8988T (cell line): Measurements from ENCODE around the gene C1QTNF8.

Experiments
- DNase-seq: peaks from one replicate; pipeline ENCODE4 v3.0.0; 2011

The C1QTNF8 gene

GRCh38 chr16:1055557-1055924 is 40.5 kb downstream of the C1QTNF8 start:
- DNase-seq = no peak

- peak; percentile 89 for DNase-seq
Observed at GRCh38 chr16:1054660-1055556, 41.1 kb downstream of the C1QTNF8 start.

DNA sequence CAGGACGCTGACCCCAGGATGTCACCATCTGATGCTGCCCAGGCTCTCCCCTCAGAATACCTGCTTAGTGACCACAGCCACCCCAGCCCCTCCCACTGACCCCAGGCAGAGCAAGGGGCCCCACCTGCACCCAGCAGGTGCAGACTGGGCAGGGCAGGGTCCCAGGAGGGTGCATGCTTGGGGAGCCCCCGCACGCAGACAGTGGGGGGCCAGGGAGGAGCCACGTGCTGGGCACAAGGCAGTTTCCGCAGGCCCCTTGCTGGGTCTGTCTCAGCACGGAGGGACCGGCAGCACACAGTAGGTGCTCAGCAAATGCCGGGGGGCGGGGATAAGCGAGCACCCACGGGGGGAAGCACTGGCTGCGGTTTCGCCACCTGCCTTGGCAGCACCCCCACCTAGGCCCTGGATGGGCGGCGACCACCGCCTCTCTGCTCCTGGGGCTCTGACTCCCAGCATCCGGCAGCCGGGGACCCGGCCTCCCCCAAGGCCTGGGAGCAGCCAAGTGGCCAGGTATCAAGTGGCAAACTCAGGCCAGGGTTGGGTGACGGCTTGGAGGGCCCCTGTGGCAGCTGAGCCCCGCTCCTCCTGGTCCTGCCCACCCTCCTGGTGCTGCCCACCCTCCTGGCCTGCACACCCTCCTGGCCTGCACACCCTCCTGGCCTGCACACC is 42.2 kb downstream of the C1QTNF8 start:
- DNase-seq = no peak

GRCh38 chr16:1053121-1053521 is 42.9 kb downstream of the C1QTNF8 start:
- DNase-seq = no peak

DNA sequence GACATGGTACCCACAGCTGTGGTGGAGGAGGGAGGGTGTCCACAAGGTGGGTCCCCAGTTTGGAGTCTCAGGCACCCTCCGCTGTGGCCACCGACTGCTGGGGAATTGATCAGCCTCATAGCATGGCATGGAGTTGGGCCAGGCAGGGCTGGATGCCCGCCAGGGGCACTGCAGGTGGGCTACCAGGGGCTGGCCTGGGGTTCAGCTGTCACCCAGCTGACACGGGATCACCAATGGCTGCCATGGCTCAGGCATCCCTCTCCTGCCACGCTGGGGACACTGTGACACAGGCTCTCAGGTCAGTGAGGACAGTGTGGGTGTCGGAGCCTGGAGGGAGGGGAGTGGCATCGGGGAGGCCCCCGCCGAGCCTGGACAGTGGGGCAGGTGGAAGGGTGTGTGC is 43.3 kb downstream of the C1QTNF8 start:
- no peak for DNase-seq

DNA sequence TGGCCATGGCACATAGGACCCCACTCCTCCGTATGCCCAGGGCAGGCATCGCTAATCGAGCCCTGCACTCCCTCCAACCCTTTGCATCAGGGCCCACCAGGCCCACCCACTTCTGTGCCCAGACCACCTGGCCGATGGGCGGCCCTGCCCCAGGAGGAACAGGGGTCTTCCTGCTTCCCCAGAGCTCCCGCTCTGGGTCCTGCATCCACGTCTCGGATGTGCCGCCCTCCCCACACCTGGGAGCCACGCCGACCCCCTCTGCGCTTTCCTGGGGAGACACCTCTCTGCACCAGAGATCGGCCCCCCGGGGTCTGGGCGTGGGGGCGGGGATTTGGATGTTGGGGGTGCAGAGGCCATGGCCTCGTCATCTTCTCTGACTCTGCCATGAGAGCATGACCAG is 44.6 kb downstream of the C1QTNF8 start:
- no peak for DNase-seq

DNA sequence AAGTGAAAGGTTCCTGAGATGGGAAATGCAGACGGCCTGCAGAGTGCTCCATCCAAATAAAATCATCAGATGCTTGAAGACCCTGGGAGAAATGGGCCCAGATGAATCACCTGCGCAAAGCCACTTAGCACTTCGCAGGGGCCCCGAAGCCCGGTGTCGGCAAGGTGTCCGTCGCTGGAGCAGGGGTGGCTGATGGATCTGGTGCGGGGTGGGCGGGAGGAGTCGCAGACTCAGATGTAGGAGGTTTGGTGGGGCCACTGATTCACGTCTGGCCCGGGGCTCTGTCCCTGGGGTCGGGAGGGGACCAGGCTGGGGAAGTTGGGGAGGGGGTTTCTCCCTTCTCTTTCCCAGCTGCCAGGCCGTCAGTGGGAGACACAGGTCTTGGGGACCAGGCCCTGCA is 45.1 kb downstream of the C1QTNF8 start:
- DNase-seq = no peak

- DNase-seq = no peak
Observed at GRCh38 chr16:1050516-1050915, 45.5 kb downstream of the C1QTNF8 start.

- no peak for DNase-seq
Observed at GRCh38 chr16:1049976-1050247, 46.1 kb downstream of the C1QTNF8 start.

- DNase-seq = no peak
Observed at GRCh38 chr16:1049113-1049975, 46.7 kb downstream of the C1QTNF8 start.

DNA sequence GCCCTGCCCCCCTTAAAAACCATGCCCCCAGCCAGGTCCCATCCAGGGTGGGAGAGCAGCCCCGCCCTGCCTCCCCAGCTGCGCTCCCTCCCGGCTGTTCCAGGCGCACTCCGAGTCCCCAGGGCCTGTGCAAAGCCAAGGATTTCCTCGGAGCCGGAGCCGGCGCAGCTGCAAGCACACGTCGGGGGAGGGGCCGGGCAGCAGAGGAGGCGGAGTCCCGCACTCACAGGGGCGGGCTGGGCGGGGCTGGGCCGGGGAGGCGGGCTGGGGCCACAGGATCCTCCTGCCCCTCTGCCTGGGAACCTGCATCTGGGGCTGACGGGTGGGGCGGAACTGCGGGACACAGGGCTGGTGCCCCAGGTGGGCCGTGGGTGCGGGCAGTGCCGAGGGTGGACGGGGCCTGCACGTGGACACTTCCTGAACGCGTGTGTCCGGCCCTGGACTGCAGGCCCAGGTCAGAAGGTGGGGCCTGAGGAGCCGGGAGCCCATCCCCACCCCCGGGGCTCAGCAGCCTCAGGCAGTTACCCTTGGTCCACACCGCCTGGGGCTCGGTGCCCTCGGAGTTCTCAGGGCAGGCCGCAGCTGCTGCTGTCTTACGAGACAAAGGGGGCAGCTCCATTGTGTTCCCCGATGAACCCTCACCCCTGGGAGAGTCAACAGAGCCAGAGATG is 47.5 kb downstream of the C1QTNF8 start:
- DNase-seq = no peak

DNA sequence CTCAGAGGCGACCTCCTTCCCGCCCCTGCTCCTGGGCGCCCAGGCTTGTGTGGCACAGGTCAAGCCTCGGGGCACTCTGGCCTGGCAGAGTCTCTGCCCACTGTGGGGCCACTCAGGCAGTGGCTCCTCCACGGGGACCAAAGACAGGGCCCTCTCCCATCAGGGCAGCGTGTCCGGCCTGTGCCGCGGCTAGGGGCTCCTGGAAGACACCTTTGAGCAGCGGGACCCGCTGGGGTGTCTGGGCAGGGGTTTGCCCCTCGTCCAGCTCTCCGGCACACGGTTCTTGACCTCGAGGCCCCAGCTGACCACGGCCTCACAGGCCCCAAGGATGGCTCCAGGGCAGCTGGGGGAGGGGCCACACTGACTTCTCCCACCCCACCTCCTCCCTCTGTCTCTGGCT is 48.2 kb downstream of the C1QTNF8 start:
- no peak for DNase-seq

- DNase-seq = no peak
Observed at GRCh38 chr16:1047123-1047522, 48.9 kb downstream of the C1QTNF8 start.

DNA sequence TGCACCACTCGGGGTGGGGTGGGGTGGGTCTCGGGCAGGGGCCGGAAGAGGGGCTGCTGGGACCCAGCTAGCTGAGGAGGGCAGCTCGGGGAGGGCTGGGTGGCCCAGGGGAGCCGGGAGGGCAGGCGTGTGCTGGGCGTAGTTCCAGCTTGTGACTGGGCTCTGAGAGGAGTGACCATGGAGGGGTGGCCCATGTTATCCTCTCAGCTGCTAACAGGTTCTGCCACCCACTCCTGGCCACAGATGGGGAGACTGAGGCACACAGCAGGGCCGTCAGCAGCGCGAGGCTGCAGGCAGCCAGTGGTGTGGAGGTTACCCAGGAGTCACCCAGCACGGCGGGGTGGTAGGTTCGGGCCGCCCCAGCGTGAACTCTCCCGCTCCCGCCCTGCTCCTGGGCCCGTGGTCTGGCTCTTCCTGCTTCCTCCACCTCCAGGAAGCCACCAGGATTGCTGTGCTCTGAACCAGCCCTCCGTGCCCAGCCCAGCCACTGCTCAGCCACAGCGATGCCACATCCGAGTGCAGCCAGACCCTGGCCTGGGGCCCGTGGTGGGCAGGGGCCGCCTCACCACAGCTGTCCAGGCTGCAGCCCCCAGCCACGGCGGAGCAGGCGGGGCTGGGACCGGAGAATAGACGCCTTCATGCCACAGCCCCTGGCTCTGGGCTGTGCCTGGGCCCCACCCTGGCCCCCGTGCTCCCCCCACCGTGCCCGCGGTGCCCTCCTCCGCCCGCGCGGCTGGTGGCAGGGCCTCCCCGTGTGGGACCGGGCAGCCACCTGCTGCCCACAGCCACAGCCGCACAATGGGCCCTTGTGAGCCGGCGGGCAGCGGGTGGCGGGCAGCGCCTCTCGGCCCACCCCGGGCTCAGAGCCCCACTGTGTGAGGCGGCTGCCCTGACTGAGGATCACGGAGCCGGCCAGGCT is 49.8 kb downstream of the C1QTNF8 start:
- DNase-seq = no peak

GRCh38 chr16:1045310-1045992 is 50.6 kb downstream of the C1QTNF8 start:
- DNase-seq = no peak

- no peak for DNase-seq
Observed at GRCh38 chr16:1044460-1045309, 51.4 kb downstream of the C1QTNF8 start.

GRCh38 chr16:1043881-1044451 is 52.1 kb downstream of the C1QTNF8 start:
- DNase-seq = no peak

- no peak for DNase-seq
Observed at GRCh38 chr16:1042866-1043265, 53.2 kb downstream of the C1QTNF8 start.

DNA sequence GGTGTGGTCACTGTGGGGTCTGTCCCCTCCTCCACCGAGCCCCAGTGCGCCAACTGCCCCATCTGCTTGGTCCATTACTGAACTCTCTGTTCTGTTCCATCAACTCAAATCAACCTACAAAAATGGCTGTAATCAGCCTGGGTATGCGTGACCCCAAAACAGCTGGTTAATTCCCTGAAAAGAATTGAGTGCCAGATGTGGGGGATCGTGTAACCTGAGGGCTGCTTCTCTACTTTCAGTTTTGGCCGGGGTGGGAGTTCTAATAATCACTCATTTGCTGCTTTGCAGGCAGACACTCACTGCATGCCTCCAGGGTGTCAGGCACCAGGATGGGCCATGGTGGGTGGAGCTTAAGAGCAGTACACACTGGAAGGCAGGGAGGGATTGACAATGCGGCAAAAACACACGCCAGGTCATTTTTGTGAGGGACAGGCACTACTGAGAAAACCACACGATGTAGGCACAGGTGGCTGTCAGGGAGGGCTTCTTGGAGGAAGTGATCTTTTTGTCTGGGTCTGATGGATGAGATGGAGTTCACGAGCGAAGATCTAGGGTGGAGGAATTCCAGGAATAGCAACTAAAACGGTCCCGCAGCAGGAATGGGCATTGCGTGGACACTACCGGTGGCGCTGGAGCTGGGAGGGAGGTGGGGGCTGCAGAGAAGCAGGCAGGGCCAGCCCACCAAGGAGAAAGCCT is 53.8 kb downstream of the C1QTNF8 start:
- DNase-seq = no peak
